Adrenal gland (tissue), 12 donors: ENCODE measurements around the gene LRIG1. TPM values are rescaled to one million over a fixed set of nuclear protein-coding genes. Genes with fewer than 3 reads are reported as not detected.

Experiments
- DNase-seq, 7 donors: peaks; one replicate each; pipeline ENCODE4 v3.0.0-alpha.2; 2019 to 2020
- H3K27ac ChIP-seq, 5 donors: fragments of 200-600 bp; sonication (generic) in 4 of 5; 1 replicate in 3 of 5; 2 replicates in 2 of 5; pipeline versions ENCODE4 v1.5.1 to v1.8.0; 2016 to 2020; ENCODE audit warnings: mild to moderate bottlenecking in 1 of 5
- H3K27me3 ChIP-seq: fragments of 200-600 bp; 2 replicates; pipeline ENCODE4 v1.8.0; 2021
- H3K36me3 ChIP-seq, 2 donors: fragments of 200-600 bp; replicated peaks in 1 of 2; 1 replicate in 1 of 2; 2 replicates in 1 of 2; pipeline versions ENCODE4 v1.5.1 to v1.8.0; 2018 to 2022
- H3K4me1 ChIP-seq, 2 donors: fragments of 200-600 bp; replicated peaks in 1 of 2; 1 replicate in 1 of 2; 2 replicates in 1 of 2; pipeline versions ENCODE4 v1.5.1 to v1.8.0; 2018 to 2021
- H3K4me3 ChIP-seq, 4 donors: fragments of 200-600 bp; sonication (generic) in 3 of 4; one replicate each; pipeline ENCODE4 v1.5.1; 2016 to 2018
- H3K9me3 ChIP-seq, 3 donors: fragments of 200-600 bp; sonication (generic) in 1 of 3; replicated peaks in 1 of 3; 1 replicate in 2 of 3; 2 replicates in 1 of 3; pipeline versions ENCODE4 v1.5.1 to v1.8.0; 2016 to 2021
- POLR2A ChIP-seq, 2 donors: fragments of 450-650 bp; IDR thresholded peaks; one replicate each; pipeline ENCODE4 v1.6.1; 2017; ENCODE audit warnings: antibody characterized with exemption in 2 of 2, mild to moderate bottlenecking in 2 of 2, moderate library complexity in 1 of 2
- WGBS, 4 donors: extraction: QIAGEN DNeasy Blood & Tissue Kit in 2 of 4; methylation state at CpG; one replicate each; pipeline versions ENCODE4 v1.1.5 to v1.1.7; 2013 to 2017; 5-methylcytosine and 5-hydroxymethylcytosine counted together
- intact Hi-C, 2 donors: fragments of 100-400 bp; cut with DNase I; formaldehyde crosslinking; loops; one replicate each; pipeline versions ENCODE4 v1.14.1 to v1.15.0; 2022 to 2023
- polyA plus RNA-seq, 3 donors: library from polyadenylated mRNA; stranded (reverse); fragments of 200-250 nt in 2 of 3; fragments of 350-450 nt in 1 of 3; fragmentation: Illumina TruSeq in 1 of 3; extraction: RNeasy Lipid Tissue Mini Kit (QIAGEN cat#74804) in 1 of 3; gene quantifications; one replicate each; pipeline ENCODE4 v1.2.3, GENCODE V29; 2013 to 2014
- total RNA-seq, 9 donors: library from RNA; depleted of rRNA in 4 of 9; stranded (reverse); fragments of >200 nt in 4 of 9; fragments of 120-200 nt in 1 of 9; fragmentation: NEBNext Ultra II Directional in 1 of 9; extraction: Animal tissue kit (Norgen Biotek cat#: 25700) in 1 of 9; gene quantifications; one replicate each; pipeline versions ENCODE4 v1.1.0 to v1.2.4, GENCODE V29; 2013 to 2023
- TF ChIP-seq, protein P1 (sequence below), 6 experiments: fragments of 450-650 bp in 4 of 6; fragments of 200-600 bp in 2 of 6; sonication (generic) in 1 of 6; IDR thresholded peaks; 1 replicate in 5 of 6; 2 replicates in 1 of 6; pipeline versions ENCODE4 v1.5.1 to v1.8.0; 2016 to 2021; ENCODE audit warnings: antibody characterized with exemption in 6 of 6, mild to moderate bottlenecking in 2 of 6, moderate library complexity in 1 of 6
- donor health status: healthy with polysubstance abuse.
- donor health status: Bipolar disorder and iron deficiency.
- donor health status: DM: yes; HTN: yes; CAD: no.
- donor health status: DM: no; HTN: no; CAD: no.
- donor health status: DM: no; HTN: no; CAD: no.
- donor health status: DM: yes; HTN: yes; CAD: no.

LRIG1 gene
- total and polyA plus RNA-seq, 12 donors: 1.5 to 13.3 (median 4.7) TPM

DNA sequence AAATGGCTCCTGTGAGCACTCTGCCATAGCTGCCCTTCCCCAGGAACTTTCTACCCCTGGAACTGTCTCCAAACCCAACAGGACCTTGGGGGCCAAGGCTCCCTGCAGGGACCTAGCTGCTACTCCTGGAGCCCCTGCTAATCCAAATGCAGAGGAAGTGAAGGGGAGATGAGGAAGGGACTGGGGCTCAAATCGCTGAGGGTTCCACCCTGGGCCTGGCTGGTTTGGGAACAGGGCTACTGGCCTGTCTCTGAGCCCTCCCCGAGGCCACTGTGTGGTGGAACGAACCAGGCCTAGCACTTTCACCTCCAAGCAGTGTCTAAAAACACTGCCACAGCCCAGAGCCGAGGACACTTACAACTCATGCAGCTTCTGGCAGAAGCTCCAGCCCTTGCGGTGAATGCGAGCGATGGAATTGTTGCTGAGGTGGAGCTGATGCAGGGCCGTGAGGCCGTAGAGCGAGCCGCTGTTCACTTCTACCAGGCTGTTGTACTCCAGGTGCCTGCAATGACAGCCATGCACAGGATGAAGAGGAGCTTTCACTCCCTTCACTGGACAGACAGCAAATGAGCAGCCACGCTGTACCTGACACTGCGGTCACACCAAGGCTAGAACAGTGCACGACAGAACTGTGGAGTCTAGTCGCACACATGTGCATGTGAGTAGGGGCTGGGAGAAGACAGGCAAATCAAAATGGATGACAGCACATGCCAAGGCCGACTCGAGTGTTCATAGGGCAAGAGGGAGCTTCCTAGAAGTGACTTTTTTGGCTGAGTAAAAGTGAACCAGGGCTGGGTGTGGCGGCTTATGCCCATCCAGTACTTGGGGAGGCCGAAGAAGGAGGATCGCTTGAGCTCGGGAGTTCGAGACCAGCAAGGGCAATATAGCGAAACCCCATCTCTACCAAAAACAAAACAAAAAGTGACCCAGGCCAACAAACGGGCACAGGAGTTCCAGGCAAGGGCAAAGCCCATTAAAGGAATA, 90.8 kb downstream of the LRIG1 start:
- no peaks in the 10 kb centered on the region for H3K27me3 ChIP-seq
- no peaks in the 10 kb centered on the region for H3K4me1 ChIP-seq
- no peak overlapping the region for H3K27ac ChIP-seq
- no peaks in the 10 kb centered on the region for H3K9me3 ChIP-seq
- TF ChIP-seq, protein P1, sequence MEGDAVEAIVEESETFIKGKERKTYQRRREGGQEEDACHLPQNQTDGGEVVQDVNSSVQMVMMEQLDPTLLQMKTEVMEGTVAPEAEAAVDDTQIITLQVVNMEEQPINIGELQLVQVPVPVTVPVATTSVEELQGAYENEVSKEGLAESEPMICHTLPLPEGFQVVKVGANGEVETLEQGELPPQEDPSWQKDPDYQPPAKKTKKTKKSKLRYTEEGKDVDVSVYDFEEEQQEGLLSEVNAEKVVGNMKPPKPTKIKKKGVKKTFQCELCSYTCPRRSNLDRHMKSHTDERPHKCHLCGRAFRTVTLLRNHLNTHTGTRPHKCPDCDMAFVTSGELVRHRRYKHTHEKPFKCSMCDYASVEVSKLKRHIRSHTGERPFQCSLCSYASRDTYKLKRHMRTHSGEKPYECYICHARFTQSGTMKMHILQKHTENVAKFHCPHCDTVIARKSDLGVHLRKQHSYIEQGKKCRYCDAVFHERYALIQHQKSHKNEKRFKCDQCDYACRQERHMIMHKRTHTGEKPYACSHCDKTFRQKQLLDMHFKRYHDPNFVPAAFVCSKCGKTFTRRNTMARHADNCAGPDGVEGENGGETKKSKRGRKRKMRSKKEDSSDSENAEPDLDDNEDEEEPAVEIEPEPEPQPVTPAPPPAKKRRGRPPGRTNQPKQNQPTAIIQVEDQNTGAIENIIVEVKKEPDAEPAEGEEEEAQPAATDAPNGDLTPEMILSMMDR (IDR thresholded peaks at IDR 0.05): no peak
- no peak for TF ChIP-seq POLR2A (IDR thresholded peaks at IDR 0.05)
- DNase-seq: no peak
- 93 to 96% (median 95%) methylated on average over 20 to 24 of the region's 24 CpGs for WGBS, 4 donors
- H3K4me3 ChIP-seq: no peak overlapping the region
- intact Hi-C loops: loop anchor here (2.0 to 10.0 kb wide), 3 partner anchors 125 to 405 kb away; no protein-coding TSS in a partner anchor
- no peaks in the 10 kb centered on the region for H3K36me3 ChIP-seq

DNA sequence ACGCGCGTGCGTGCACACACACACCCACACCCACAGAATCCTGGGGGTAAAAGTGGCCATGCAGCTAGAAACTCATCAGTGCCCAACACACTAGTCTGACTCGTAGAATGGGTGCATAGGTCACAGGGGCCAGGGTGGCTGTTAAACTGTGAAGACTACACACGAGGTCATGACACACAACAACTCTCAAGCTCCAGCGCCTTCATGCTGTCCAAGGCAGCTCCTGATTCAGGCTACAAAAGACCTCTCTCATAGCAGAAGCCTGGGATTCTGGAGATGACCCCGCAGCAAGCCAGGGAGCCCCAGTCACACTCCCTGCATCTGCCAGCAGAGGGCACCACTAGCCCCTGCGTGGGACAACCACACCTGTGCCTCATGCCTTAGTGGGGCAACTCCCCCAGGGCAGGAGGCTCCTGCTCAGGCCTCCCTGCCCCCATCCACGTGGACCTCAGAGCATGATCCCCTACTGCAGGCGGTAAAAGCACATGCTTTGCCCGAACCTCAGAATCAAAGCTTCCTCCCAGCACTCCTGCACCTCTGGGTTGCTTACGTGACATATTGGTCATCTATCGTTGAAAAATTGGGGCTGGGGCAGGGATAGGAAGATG, 93.1 kb downstream of the LRIG1 start:
- Histone ChIP-seq H3K4me3 (no peak overlapping the region), H3K27ac (no peak overlapping the region), H3K36me3 (no peaks in the 10 kb centered on the region), H3K4me1 (no peaks in the 10 kb centered on the region), H3K27me3 (no peaks in the 10 kb centered on the region), H3K9me3 (no peaks in the 10 kb centered on the region)
- intact Hi-C loops: loop anchor here in 1 of 2 donors (10.0 kb wide), 1 partner anchor 123 kb away; no protein-coding TSS in a partner anchor
- DNase-seq: peak; percentile 41 to 85 (median 66)
- TF ChIP-seq POLR2A (IDR thresholded peaks at IDR 0.05): no peak
- TF ChIP-seq, protein P1 (IDR thresholded peaks at IDR 0.05): peak; percentile 72 to 91 (median 84)
- WGBS, 4 donors: 59 to 82% (median 67%) methylated on average over 8 to 14 of the region's 14 CpGs

DNA sequence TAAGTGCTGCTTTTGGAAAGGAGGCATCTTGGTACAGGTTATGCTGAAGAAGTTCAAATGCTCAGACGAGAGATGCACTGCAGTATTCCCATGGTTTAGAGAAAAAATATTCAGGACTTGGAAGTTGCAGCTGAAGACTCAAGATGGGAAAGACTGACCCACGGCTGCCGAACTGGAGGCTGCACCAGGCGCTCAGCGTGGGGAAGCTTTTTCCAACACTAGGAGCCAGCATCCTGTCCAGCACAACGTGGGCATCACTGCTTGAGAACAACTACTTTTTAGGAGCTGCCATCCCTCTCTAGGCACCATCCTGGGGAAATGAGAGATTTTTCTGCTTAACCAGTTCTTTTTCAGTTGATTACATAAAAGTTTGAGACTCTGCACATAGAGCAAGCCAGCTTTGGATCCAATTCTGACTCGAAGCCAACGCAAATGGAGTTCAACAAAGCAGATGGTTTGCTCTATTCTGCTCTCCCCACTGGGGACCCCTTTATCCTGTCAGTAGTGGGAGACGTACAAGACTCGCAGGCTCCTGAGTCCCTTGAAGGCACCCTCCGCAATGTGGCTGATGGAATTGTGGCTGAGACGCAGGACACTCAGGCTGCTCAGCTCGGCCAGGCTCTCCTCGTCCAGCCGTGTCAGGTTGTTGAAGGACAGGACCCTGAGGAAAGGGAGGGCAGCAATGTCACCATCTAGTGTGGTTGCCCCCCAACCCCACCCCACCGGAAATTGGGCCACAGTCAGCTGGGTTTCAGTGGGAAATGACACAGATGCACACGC, 93.8 kb downstream of the LRIG1 start:
- no peaks in the 10 kb centered on the region for H3K9me3 ChIP-seq
- H3K27me3 ChIP-seq: no peaks in the 10 kb centered on the region
- H3K36me3 ChIP-seq: no peaks in the 10 kb centered on the region
- intact Hi-C loops: loop anchor here in 1 of 2 donors (10.0 kb wide), 1 partner anchor 122 kb away; no protein-coding TSS in a partner anchor
- TF ChIP-seq, protein P1 (IDR thresholded peaks at IDR 0.05): no peak
- TF ChIP-seq POLR2A (IDR thresholded peaks at IDR 0.05): no peak
- H3K27ac ChIP-seq: no peak overlapping the region
- no peak overlapping the region for H3K4me3 ChIP-seq
- H3K4me1 ChIP-seq: no peaks in the 10 kb centered on the region
- DNase-seq: no peak
- 82 to 87% (median 84%) methylated on average over 13 to 17 of the region's 17 CpGs for WGBS, 4 donors
